CD4-positive, alpha-beta T cell treated with Interleukin-4 for 1 hour (primary cell): ENCODE data around the gene B3GNT5.
A peak's percentile ranks its signal among the peaks of the same experiment; 100 is the strongest.

Experiments used
- DNase-seq, 2 donors: peaks; one replicate each; pipeline ENCODE4 v3.0.0-alpha.2; 2020 to 2022

The B3GNT5 gene

GRCh38 chr3:183296944-183297343 lies 43.9 kb downstream of the B3GNT5 start:
- DNase-seq: no peak

GRCh38 chr3:183298701-183299153 lies 45.7 kb downstream of the B3GNT5 start:
- peak in 1 of 2 donors; percentile 56 for DNase-seq

DNA sequence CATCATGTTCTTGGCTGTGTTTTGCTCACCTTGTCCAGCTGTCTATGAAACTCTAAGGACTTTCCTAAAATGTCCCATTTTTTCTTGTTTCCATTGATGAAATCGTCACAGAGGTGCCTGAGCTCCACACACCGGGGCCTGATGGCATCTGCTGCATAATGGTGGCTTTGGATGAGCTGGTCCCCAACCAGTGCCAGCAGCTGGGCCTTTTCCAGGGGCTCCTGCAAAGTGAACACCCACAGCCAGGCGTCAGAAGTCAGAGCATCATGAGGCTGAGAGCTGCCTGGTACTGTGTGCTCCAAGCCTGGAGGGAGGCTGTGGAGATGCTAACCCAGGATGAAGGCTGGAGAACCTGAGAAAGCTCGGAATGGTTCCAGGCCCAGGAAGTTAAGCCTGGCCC lies 46.9 kb downstream of the B3GNT5 start:
- no peak for DNase-seq

- no peak for DNase-seq
These were observed 48.0 kb downstream of the B3GNT5 start for GRCh38 chr3:183300996-183301562.

DNA sequence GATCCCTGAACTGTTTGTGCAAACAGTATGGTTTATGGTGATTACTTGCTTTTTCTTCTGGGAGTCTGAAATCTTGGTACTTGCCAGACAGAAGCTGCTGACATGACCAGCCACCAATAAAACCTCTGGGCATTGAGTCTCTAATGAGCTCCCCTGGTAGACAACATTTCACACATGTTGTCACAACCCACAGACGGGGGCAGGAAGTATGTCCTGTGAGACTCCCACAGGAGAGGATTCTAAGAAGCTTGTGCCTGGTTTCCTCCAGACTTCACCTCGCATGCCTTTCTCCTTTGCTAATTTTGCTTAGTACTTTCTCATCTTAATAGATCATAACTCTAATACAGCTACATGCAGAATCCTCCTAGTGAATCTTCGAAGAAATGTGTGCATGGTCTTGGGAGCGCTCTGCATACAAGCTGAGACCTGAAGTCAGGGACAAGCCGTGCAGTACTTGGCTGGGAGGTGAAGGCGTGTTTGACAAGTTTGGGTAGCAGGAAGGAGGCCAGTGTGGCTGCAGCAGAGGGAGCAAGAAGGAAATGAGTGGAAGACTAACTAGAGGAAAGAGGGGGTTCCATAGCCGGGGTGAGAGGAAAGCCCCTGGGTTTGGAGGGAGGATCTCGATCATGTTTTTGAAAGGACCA lies 49.0 kb downstream of the B3GNT5 start:
- DNase-seq: no peak

DNA sequence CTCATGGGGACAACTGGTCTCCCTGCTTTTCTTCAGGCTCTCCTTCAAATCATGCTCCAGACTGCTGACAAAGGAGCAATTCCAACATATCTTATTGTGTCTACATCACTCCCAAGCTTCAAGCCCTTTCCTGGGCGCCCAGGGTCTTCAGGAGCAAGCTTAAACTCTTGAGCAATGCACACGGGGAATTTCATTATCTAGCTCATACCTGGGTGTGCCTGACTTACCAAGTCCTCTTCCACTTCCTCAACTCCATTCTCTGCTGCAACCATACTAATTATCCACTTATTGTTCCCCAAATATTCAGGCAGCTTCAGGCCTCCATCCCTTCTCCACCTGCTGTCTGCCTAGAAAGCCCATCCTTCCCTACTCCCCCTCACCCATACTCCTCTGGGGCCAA lies 50.6 kb downstream of the B3GNT5 start:
- DNase-seq: no peak

GRCh38 chr3:183306798-183307671 lies 54.0 kb downstream of the B3GNT5 start:
- DNase-seq: peak; percentile 39 to 80

GRCh38 chr3:183307749-183308148 lies 54.7 kb downstream of the B3GNT5 start:
- no peak for DNase-seq

- DNase-seq: no peak
These were observed 55.7 kb downstream of the B3GNT5 start for GRCh38 chr3:183308751-183309150.

- DNase-seq: no peak
These were observed 56.2 kb downstream of the B3GNT5 start for GRCh38 chr3:183309276-183309675.

- no peak for DNase-seq
These were observed 57.9 kb downstream of the B3GNT5 start for GRCh38 chr3:183310936-183311335.

- no peak for DNase-seq
These were observed 59.4 kb downstream of the B3GNT5 start for GRCh38 chr3:183312433-183312832.

DNA sequence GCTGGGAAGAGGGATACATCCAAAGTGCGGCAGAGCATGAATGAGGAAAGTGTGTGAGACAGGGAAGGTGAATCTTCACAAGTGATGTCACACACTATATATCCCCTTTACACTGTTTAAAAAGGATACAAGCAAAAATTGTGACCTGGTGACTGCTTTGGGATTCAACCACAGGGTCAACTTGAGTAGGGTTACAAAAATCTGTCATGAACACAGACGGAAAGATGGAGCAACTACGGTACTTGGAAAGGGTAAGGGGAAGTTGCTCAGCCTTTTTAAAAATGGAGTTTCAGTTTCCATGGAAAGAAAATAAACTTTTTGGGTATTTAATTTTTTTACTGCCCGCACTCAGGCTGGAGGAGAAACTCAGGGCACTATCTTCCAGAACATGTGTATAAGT lies 60.3 kb downstream of the B3GNT5 start:
- peak in 1 of 2 donors; percentile 13 for DNase-seq

DNA sequence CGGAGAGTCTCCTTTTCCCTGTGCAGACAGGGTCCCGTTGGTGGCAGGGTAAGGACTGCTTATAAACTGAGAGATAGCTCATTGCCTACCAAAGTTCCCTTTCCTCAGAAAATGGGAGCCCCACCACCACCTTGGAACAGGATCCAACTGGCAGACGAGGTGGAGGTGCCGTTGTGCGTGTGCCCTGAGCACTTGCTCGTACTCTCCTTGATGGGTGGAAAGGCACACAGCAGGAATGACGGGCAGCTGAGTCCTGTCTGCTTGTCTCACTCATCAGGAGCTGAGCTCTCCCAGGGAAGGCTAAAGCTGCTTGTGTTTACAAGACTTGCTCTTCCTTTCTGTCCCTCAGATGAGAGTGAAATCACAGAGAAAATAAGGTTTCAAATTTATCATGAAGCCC lies 60.7 kb downstream of the B3GNT5 start:
- no peak for DNase-seq

DNA sequence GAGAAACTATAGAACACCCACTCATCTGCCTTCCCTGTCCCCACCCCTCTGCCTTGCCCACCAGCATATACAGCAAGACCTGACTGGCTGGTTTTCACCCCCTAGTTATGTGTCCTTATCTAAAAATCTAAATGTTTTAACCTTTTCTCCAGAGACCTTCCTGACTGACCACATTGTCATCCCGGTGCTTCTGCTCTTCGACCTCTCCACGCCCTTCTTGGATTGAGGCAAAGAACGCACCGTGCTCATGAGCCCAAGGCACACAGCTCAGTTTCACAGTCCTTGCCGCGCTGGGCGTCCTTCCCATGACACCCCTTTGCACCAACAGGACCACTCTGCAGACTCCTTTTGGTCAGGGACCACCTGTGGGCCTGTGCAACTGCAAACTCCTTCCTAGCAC lies 62.7 kb downstream of the B3GNT5 start:
- no peak for DNase-seq

- no peak for DNase-seq
These were observed 64.2 kb downstream of the B3GNT5 start for GRCh38 chr3:183317271-183317670.

DNA sequence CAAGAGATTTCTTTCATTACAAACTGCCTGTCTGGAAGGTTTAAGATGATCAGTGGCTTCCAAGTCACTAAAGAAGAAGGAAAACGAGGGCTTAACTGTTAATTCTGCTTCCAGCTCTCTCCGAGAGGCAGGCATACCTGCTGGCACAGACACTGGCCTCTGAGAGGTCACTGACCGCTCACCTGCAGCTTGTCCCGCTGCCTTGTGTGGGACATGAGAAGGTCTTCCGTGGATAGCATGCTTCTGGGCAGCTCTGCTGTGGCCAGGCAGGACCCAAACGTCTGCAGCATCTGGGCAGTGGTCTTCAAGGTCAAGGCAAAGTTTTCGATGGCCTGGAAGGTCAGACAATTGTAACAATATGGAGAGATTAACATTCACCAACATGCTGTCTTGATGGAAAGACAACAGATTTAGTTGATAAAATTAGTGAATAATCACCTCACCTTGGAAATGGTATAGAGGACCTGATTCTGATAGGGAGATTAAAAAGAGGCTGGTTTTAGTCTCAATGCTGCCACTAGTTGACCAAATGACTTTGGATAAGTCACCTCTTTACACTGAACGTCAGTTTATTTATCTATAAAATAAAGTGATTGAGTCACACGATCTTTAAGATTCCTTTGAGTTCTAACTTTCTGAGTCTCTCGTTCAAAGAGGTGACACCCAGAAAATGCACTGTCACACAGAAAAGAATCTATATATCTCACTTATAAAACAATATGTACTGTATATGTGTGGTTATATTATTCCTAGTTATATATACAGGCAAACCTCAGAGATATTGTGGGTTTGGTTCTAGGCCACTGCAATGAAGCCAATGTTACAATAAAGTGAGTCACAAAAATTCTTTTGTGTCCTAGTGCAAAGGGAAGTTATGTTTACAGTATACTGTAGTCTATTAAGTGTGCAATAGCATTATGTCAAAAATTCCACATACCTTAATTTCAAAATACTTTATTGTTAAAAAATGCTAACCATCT lies 65.1 kb downstream of the B3GNT5 start:
- no peak for DNase-seq

GRCh38 chr3:183318877-183319276 lies 65.8 kb downstream of the B3GNT5 start:
- no peak for DNase-seq

- DNase-seq: no peak
These were observed 66.3 kb downstream of the B3GNT5 start for GRCh38 chr3:183319371-183319770.
